ENCODE data around the gene BTNL8.

The BTNL8 gene

GRCh38 chr5:180898621-180899246, at the start of gene BTNL8:
BTNL8 (plus strand) TSS chr5:180899159; CDS start chr5:180899311, 152 bp downstream.
- TF ChIP-seq CTCF (IDR thresholded peaks at IDR 0.05; ENCODE audit: control insufficient read depth, extremely low read depth, insufficient read depth), result no peak
- no peak within 1 kb of the TSS for H3K4me3 ChIP-seq (ENCODE audit: low read depth, low read length)
- DNase-seq (ENCODE audit: low read depth), result no peak

- no peak for DNase-seq (ENCODE audit: low read depth)
- TF ChIP-seq CTCF (IDR thresholded peaks at IDR 0.05; ENCODE audit: control insufficient read depth, extremely low read depth, insufficient read depth), result no peak
- H3K4me3 ChIP-seq (ENCODE audit: low read depth, low read length), result no peak overlapping the region
Measured at GRCh38 chr5:180849827-180850226, 49.1 kb upstream of the BTNL8 start.

DNA sequence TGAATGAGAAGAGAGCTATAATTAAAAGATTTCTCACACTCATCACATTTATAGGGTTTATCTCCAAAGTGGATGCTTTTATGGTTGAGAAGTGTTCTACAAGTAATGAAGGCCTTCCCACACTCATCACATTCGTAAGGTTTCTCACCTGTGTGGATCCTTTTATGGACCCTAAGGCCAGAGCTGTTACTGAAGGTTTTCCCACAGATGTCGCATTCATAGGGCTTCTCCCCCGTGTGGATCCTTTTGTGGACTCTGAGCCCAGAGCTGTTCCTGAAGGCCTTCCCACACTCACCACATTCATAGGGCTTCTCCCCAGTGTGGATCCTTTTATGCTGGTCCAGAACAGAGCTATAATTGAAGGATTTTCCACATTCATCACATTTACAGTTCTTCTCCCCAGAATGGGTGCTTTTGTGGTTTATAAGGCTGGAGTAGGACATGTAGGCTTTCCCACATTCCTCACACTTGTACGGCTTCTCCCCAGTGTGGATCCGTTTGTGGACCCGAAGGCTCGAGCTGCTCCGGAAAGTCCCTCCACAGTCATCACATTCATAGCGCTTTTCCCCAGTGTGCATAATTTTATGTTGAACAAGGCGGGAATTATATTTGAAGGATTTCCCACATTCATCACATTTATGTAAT, 48.4 kb upstream of the BTNL8 start:
- no peak for TF ChIP-seq CTCF (IDR thresholded peaks at IDR 0.05; ENCODE audit: control insufficient read depth, extremely low read depth, insufficient read depth)
- H3K4me3 ChIP-seq (ENCODE audit: low read depth, low read length), result no peak overlapping the region
- DNase-seq (ENCODE audit: low read depth), result no peak

- no peak for DNase-seq (ENCODE audit: low read depth)
- no peak overlapping the region for H3K4me3 ChIP-seq (ENCODE audit: low read depth, low read length)
- no peak for TF ChIP-seq CTCF (IDR thresholded peaks at IDR 0.05; ENCODE audit: control insufficient read depth, extremely low read depth, insufficient read depth)
Measured at GRCh38 chr5:180852495-180852894, 46.5 kb upstream of the BTNL8 start.

DNA sequence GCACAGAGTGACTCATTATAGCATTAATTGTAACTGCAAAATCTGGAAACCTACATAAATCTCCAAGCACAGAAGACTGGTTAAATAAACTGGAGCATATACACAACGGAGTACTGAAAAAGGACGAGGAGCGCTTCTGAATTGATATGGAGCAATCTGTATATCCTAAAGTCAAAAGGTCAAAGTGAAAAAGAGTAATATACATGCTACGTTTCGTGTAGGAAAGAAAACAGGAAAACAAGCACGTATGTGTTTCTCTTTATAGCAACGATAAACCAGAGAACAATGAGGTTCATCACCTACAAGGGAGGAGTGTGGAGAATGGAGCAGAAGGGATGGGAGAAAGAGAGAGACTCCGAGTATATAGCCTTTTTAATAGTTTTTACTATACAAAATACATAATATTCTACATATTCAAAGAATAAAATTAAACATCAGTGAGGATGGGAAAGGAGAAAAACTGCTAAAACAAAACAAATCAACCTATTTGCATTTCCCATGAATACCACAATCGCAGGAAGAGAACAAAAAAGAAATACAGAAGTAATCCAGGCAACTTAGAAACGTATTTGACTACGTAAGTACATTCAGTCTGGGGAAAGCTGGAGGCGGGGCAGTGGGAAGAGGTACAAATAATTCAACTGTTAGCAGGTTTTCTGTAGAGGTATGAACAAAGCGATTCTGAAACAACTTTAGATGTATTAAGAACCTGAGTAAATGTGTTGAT, 45.7 kb upstream of the BTNL8 start:
- no peak overlapping the region for H3K4me3 ChIP-seq (ENCODE audit: low read depth, low read length)
- TF ChIP-seq CTCF (IDR thresholded peaks at IDR 0.05; ENCODE audit: control insufficient read depth, extremely low read depth, insufficient read depth), result no peak
- no peak for DNase-seq (ENCODE audit: low read depth)

DNA sequence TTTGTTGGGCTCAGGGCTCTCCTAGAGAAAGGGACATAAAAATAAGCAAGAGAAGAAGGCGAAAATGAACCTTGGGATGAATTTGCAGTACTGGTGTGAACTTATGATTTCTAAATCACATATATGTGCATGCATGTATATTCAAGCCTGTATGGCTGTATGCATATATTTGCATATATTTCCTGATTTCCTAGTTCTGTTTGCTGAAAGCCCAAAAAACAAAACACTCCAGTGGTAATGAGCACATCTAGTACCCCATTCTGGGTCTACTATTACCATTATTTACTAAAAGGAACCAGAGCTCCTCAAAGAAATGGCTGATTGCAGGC, 45.1 kb upstream of the BTNL8 start:
- DNase-seq (ENCODE audit: low read depth), result no peak
- H3K4me3 ChIP-seq (ENCODE audit: low read depth, low read length), result no peak overlapping the region
- no peak for TF ChIP-seq CTCF (IDR thresholded peaks at IDR 0.05; ENCODE audit: control insufficient read depth, extremely low read depth, insufficient read depth)
